ENCODE results near the gene DDX11. TPM values are rescaled to one million over a fixed set of nuclear protein-coding genes. Genes with fewer than 3 reads are reported as not detected.
"Not testable (repeated sequence)": the region's sequence is repeated elsewhere in the genome, so short reads cannot be mapped to it uniquely, and the experiment has no call there.

The DDX11 gene
- total RNA-seq, 1 donor from 2014 or later = 12.8 TPM

DNA sequence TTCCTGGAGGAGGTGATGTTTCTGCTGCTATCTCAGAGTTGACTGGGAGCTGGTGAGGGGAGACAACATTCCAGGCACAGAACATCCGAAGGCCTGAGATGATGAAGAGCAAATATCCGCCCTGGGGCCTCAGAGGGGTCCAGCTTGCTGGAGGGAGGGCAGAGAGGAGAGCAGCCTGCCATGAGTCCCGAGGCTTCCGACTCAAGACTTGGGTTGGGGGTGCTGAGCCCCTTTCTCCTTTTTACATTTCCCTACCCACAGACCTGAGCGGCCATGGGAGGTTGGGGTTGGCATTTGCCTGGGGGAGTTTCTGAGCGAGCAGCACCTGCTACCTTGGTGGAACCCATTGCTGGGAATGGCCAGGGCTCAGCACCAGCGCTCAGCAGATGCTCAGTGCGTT is 13.8 kb downstream of the DDX11 start:
- FAIRE-seq; DNase-seq (ENCODE audit: low read depth); H3K9me3 Mint-ChIP-seq (ENCODE audit: unreplicated experiment); H3K36me3 Mint-ChIP-seq (ENCODE audit: low read depth, unreplicated experiment); H3K27me3 ChIP-seq (ENCODE audit: insufficient read depth, low read length); H3K4me3 Mint-ChIP-seq (ENCODE audit: unreplicated experiment); H3K36me3 ChIP-seq (ENCODE audit: insufficient read depth, low read length); H3K4me3 ChIP-seq (ENCODE audit: insufficient read depth, low read depth, low read length); H3K27me3 Mint-ChIP-seq (ENCODE audit: low read depth, unreplicated experiment); H3K9me3 ChIP-seq (ENCODE audit: insufficient read depth, low read depth, low read length); H3K4me1 ChIP-seq (ENCODE audit: insufficient read depth, low read length); H3K4me1 Mint-ChIP-seq (ENCODE audit: low read depth, unreplicated experiment); H3K4me2 ChIP-seq (ENCODE audit: low read length); H3K27ac ChIP-seq (ENCODE audit: low read depth, low read length); H4K20me1 ChIP-seq (ENCODE audit: insufficient read depth, low read length); H3K9ac ChIP-seq (ENCODE audit: low read length); H3K79me2 ChIP-seq (ENCODE audit: insufficient read depth, low read length); H3K27ac Mint-ChIP-seq (ENCODE audit: unreplicated experiment); H2AFZ ChIP-seq (ENCODE audit: low read depth, low read length): not testable (repeated sequence)

DNA sequence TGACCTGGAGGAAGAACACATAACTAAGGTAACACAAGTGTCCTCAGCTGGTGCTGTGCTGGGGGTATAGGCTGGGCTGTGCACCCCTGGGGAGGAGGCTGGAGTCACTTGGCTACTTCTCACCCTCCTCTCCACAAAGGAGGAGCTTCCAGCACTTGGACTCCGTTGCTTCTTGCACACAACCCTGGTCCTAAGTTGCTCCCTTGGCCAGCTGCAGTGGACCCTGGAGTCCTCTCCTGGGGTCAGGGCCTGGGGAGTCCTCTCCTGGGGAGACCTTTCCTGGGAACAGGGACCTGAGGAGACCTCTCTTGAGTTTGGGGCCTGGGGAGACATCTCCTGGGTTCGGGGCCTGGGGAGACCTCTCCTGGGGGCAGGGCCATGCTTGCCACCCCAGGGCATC is 14.3 kb downstream of the DDX11 start:
- not testable (repeated sequence) for H2AFZ ChIP-seq (ENCODE audit: low read depth, low read length); H3K4me2 ChIP-seq (ENCODE audit: low read length); H3K27me3 Mint-ChIP-seq (ENCODE audit: low read depth, unreplicated experiment); H3K27ac ChIP-seq (ENCODE audit: low read depth, low read length); H3K36me3 Mint-ChIP-seq (ENCODE audit: low read depth, unreplicated experiment); H3K4me1 Mint-ChIP-seq (ENCODE audit: low read depth, unreplicated experiment); H3K79me2 ChIP-seq (ENCODE audit: insufficient read depth, low read length); H3K4me3 Mint-ChIP-seq (ENCODE audit: unreplicated experiment); H3K9me3 Mint-ChIP-seq (ENCODE audit: unreplicated experiment); DNase-seq (ENCODE audit: low read depth); H3K4me3 ChIP-seq (ENCODE audit: insufficient read depth, low read depth, low read length); FAIRE-seq; H3K36me3 ChIP-seq (ENCODE audit: insufficient read depth, low read length); H3K9me3 ChIP-seq (ENCODE audit: insufficient read depth, low read depth, low read length); H3K27me3 ChIP-seq (ENCODE audit: insufficient read depth, low read length); H4K20me1 ChIP-seq (ENCODE audit: insufficient read depth, low read length); H3K9ac ChIP-seq (ENCODE audit: low read length); H3K4me1 ChIP-seq (ENCODE audit: insufficient read depth, low read length); H3K27ac Mint-ChIP-seq (ENCODE audit: unreplicated experiment)

DNA sequence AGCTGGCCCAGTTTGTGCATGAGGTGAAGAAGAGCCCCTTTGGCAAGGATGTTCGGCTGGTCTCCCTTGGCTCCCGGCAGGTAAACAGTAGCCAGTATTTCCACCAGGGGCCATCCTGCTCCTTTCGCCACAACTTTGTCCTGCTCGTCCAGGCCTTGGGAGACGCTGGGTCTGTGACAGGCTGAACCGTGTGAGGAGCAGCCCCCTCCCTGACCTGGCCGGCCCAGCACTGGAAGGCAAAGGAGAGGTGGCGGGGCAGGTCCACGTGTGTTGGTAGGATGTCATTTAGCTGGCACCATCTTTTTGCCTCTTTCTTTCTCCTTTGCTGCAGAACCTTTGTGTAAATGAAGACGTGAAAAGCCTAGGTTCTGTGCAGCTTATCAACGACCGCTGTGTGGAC is 15.4 kb downstream of the DDX11 start:
- TF ChIP-seq, protein P1, sequence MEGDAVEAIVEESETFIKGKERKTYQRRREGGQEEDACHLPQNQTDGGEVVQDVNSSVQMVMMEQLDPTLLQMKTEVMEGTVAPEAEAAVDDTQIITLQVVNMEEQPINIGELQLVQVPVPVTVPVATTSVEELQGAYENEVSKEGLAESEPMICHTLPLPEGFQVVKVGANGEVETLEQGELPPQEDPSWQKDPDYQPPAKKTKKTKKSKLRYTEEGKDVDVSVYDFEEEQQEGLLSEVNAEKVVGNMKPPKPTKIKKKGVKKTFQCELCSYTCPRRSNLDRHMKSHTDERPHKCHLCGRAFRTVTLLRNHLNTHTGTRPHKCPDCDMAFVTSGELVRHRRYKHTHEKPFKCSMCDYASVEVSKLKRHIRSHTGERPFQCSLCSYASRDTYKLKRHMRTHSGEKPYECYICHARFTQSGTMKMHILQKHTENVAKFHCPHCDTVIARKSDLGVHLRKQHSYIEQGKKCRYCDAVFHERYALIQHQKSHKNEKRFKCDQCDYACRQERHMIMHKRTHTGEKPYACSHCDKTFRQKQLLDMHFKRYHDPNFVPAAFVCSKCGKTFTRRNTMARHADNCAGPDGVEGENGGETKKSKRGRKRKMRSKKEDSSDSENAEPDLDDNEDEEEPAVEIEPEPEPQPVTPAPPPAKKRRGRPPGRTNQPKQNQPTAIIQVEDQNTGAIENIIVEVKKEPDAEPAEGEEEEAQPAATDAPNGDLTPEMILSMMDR (IDR thresholded peaks at IDR 0.05; ENCODE audit: insufficient read depth, low read depth, low read length) = no peak
- TF ChIP-seq EZH2 (IDR thresholded peaks at IDR 0.05; ENCODE audit: insufficient read depth, low read length) = no peak
- no peaks in the 10 kb centered on the region for H3K4me1 ChIP-seq (ENCODE audit: insufficient read depth, low read length)
- no peak overlapping the region for H3K4me3 Mint-ChIP-seq (ENCODE audit: unreplicated experiment)
- H3K36me3 Mint-ChIP-seq (ENCODE audit: low read depth, unreplicated experiment) = peaks cover 6% of the 10 kb centered on the region
- no peaks in the 10 kb centered on the region for H4K20me1 ChIP-seq (ENCODE audit: insufficient read depth, low read length)
- H3K27me3 ChIP-seq (ENCODE audit: insufficient read depth, low read length) = no peaks in the 10 kb centered on the region
- H3K27ac ChIP-seq (ENCODE audit: low read depth, low read length) = no peak overlapping the region
- H3K4me1 Mint-ChIP-seq (ENCODE audit: low read depth, unreplicated experiment) = no peaks in the 10 kb centered on the region
- H3K9me3 ChIP-seq (ENCODE audit: insufficient read depth, low read depth, low read length) = no peaks in the 10 kb centered on the region
- H3K9me3 Mint-ChIP-seq (ENCODE audit: unreplicated experiment) = no peaks in the 10 kb centered on the region
- H3K79me2 ChIP-seq (ENCODE audit: insufficient read depth, low read length) = no peaks in the 10 kb centered on the region
- H3K9ac ChIP-seq (ENCODE audit: low read length) = no peak overlapping the region
- no peaks in the 10 kb centered on the region for H3K36me3 ChIP-seq (ENCODE audit: insufficient read depth, low read length)
- no peaks in the 10 kb centered on the region for H3K27me3 Mint-ChIP-seq (ENCODE audit: low read depth, unreplicated experiment)
- FAIRE-seq = no peak
- no peak overlapping the region for H2AFZ ChIP-seq (ENCODE audit: low read depth, low read length)
- H3K27ac Mint-ChIP-seq (ENCODE audit: unreplicated experiment) = no peak overlapping the region
- no peak overlapping the region for H3K4me2 ChIP-seq (ENCODE audit: low read length)
- no peak for DNase-seq (ENCODE audit: low read depth)
- no peak overlapping the region for H3K4me3 ChIP-seq (ENCODE audit: insufficient read depth, low read depth, low read length)

DNA sequence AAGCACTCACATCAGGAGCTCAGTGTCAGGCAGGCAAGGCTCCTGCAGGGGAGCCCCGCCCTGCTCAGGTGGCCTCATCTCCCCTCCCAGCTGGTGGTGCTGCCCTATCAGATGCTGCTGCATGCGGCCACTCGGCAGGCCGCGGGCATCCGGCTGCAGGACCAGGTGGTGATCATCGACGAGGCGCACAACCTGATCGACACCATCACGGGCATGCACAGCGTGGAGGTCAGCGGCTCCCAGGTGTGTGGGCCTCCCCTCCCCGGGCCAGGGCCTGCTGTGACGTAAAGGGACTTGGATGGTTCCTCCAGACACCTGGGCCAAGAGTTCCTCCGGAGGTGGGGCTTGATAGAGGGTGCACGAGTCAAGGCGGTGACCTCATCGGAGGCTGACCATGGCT is 18.0 kb downstream of the DDX11 start:
- H3K4me3 ChIP-seq (ENCODE audit: insufficient read depth, low read depth, low read length); H2AFZ ChIP-seq (ENCODE audit: low read depth, low read length); H3K4me2 ChIP-seq (ENCODE audit: low read length); H3K9me3 ChIP-seq (ENCODE audit: insufficient read depth, low read depth, low read length); H3K4me3 Mint-ChIP-seq (ENCODE audit: unreplicated experiment); H3K4me1 Mint-ChIP-seq (ENCODE audit: low read depth, unreplicated experiment); H3K27ac Mint-ChIP-seq (ENCODE audit: unreplicated experiment); DNase-seq (ENCODE audit: low read depth); H3K36me3 ChIP-seq (ENCODE audit: insufficient read depth, low read length); H3K4me1 ChIP-seq (ENCODE audit: insufficient read depth, low read length); H3K79me2 ChIP-seq (ENCODE audit: insufficient read depth, low read length); H3K9me3 Mint-ChIP-seq (ENCODE audit: unreplicated experiment); H4K20me1 ChIP-seq (ENCODE audit: insufficient read depth, low read length); H3K27ac ChIP-seq (ENCODE audit: low read depth, low read length); H3K27me3 ChIP-seq (ENCODE audit: insufficient read depth, low read length); H3K9ac ChIP-seq (ENCODE audit: low read length); H3K27me3 Mint-ChIP-seq (ENCODE audit: low read depth, unreplicated experiment); FAIRE-seq: not testable (repeated sequence)
- H3K36me3 Mint-ChIP-seq (ENCODE audit: low read depth, unreplicated experiment) = peaks cover 10% of the 10 kb centered on the region

DNA sequence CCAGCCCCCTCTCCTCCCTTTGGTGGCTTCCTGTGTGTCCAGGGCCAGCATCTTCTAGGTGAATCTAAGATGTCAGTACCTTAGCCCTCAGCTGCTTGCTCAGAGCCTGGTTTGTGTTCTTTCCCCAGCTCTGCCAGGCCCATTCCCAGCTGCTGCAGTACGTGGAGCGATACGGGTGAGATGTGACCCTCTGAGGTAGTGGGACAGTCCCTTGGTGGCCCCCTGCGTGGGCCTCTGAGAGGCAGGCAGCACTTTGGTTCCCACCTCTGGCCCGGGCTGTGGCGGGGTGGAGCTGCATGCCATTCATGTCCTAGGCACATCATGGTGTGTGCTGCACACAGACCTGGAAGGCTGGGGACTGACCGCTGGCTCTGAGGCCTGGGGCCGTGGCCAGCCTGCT is 19.1 kb downstream of the DDX11 start:
- peaks cover 13% of the 10 kb centered on the region for H3K36me3 Mint-ChIP-seq (ENCODE audit: low read depth, unreplicated experiment)

More for the DNA sequence above, 19.1 kb downstream of the DDX11 start:
- H3K4me2 ChIP-seq (ENCODE audit: low read length); FAIRE-seq; H3K27me3 ChIP-seq (ENCODE audit: insufficient read depth, low read length); H4K20me1 ChIP-seq (ENCODE audit: insufficient read depth, low read length); H3K4me1 ChIP-seq (ENCODE audit: insufficient read depth, low read length); H3K4me1 Mint-ChIP-seq (ENCODE audit: low read depth, unreplicated experiment); H3K9me3 ChIP-seq (ENCODE audit: insufficient read depth, low read depth, low read length); H2AFZ ChIP-seq (ENCODE audit: low read depth, low read length); H3K4me3 ChIP-seq (ENCODE audit: insufficient read depth, low read depth, low read length); H3K27ac ChIP-seq (ENCODE audit: low read depth, low read length); H3K79me2 ChIP-seq (ENCODE audit: insufficient read depth, low read length); H3K4me3 Mint-ChIP-seq (ENCODE audit: unreplicated experiment); H3K9ac ChIP-seq (ENCODE audit: low read length); DNase-seq (ENCODE audit: low read depth); H3K27ac Mint-ChIP-seq (ENCODE audit: unreplicated experiment); H3K36me3 ChIP-seq (ENCODE audit: insufficient read depth, low read length); H3K27me3 Mint-ChIP-seq (ENCODE audit: low read depth, unreplicated experiment); H3K9me3 Mint-ChIP-seq (ENCODE audit: unreplicated experiment): not testable (repeated sequence)

Data from astrocyte (in vitro differentiated cells and primary cell).